Motor neuron (in vitro differentiated cells): ENCODE measurements around the gene AGRP. TPM values are rescaled to one million over a fixed set of nuclear protein-coding genes. Genes with fewer than 3 reads are reported as not detected.
A peak's percentile ranks its signal among the peaks of the same experiment; 100 is the strongest.

Source experiments
- ATAC-seq, 8 experiments: fragments of 200-7000 bp; cut with Tn5 transposase; replicated peaks in 6 of 8; 2 replicates each; pipeline ENCODE4 v1.8.0; 2021; ENCODE audit warnings: mild to moderate bottlenecking in 8 of 8, moderate library complexity in 8 of 8
- H3K27ac ChIP-seq, 2 donors: fragments of 250-450 bp; sonication (Bioruptor Pico); 2 replicates each; pipeline ENCODE4 v1.9.0; 2021; ENCODE audit warnings: antibody characterized with exemption in 2 of 2, mild to moderate bottlenecking in 2 of 2, moderate library complexity in 1 of 2
- H3K4me1 ChIP-seq, 2 donors: fragments of 250-450 bp; sonication (Bioruptor Pico); replicated peaks in 1 of 2; 2 replicates each; pipeline ENCODE4 v1.6.1; 2021; ENCODE audit warnings: antibody characterized with exemption in 2 of 2, mild to moderate bottlenecking in 2 of 2, moderate library complexity in 1 of 2
- H3K4me3 ChIP-seq, 5 donors: fragments of 250-450 bp; sonication (Bioruptor Pico); 2 replicates each; pipeline ENCODE4 v1.9.0; 2021; ENCODE audit warnings: antibody characterized with exemption in 5 of 5, mild to moderate bottlenecking in 5 of 5, moderate library complexity in 4 of 5
- WGBS, 10 experiments: fragments of 450-650 bp; shearing (Covaris generic); methylation state at CpG; one replicate each; pipeline ENCODE4 v1.0.0; 2022; 5-methylcytosine and 5-hydroxymethylcytosine counted together
- in situ Hi-C, 9 experiments: fragments of 400-800 bp; cut with MboI; loops; one replicate each; pipeline ENCODE4 v1.15.0; 2021; ENCODE audit warnings: low sequenced_read_pairs in 9 of 9, low pct_unique_long_range_greater_than_20kb in 2 of 9; ENCODE audit not compliant: unreplicated experiment in 9 of 9
- total RNA-seq, 8 experiments: library from RNA; unstranded; fragments of 300-600 nt; gene quantifications; 2 replicates each; pipeline versions ENCODE4 v1.2.3 to v1.2.4, GENCODE V29; 2022

Gene AGRP
- total RNA-seq, 8 experiments from 2014 or later: 0.27 to 0.81 (median 0.66) TPM; not detected in 5

- no peak for ATAC-seq
- no peak overlapping the region for H3K27ac ChIP-seq
- in situ Hi-C loops: no loop called here
- WGBS, 10 experiments: 87 to 92% methylated on average over 2 to 3 of the region's 6 CpGs; no CpG with 5 or more reads in 8 of the 10 experiments
- H3K4me3 ChIP-seq: no peak overlapping the region
- H3K4me1 ChIP-seq: no peaks in the 10 kb centered on the region
These were observed 28.5 kb downstream of the AGRP start for GRCh38 chr16:67454852-67455251.

- no peak for ATAC-seq
- H3K27ac ChIP-seq: no peak overlapping the region
- no peak overlapping the region for H3K4me3 ChIP-seq
- WGBS, 10 experiments: 40 to 95% (median 65%) methylated on average over 1 to 3 of the region's 5 CpGs; no CpG with 5 or more reads in 2 of the 10 experiments
- in situ Hi-C loops: no loop called here
- no peaks in the 10 kb centered on the region for H3K4me1 ChIP-seq
These were observed 29.2 kb downstream of the AGRP start for GRCh38 chr16:67454104-67454503.

- Histone ChIP-seq H3K4me1 (no peaks in the 10 kb centered on the region), H3K4me3 (no peak overlapping the region), H3K27ac (no peak overlapping the region)
- in situ Hi-C loops: no loop called here
- WGBS, 10 experiments: 0 to 100% (median 90%) methylated on average over 1 to 2 of the region's 2 CpGs; no CpG with 5 or more reads in 5 of the 10 experiments
- ATAC-seq: no peak
These were observed 31.5 kb downstream of the AGRP start for GRCh38 chr16:67451704-67452435.

- H3K27ac ChIP-seq: no peak overlapping the region
- H3K4me3 ChIP-seq: no peak overlapping the region
- in situ Hi-C loops: no loop called here
- no peaks in the 10 kb centered on the region for H3K4me1 ChIP-seq
- WGBS, 10 experiments: 50 to 90% (median 83%) methylated on average over 1 to 5 of the region's 12 CpGs; no CpG with 5 or more reads in 6 of the 10 experiments
- ATAC-seq: peak in 1 of 8 experiments; percentile 26
These were observed 32.2 kb downstream of the AGRP start for GRCh38 chr16:67451061-67451703.

- H3K4me3 ChIP-seq: no peak overlapping the region
- no peak for ATAC-seq
- no peak overlapping the region for H3K27ac ChIP-seq
- 56 to 100% (median 90%) methylated on average over 1 to 3 of the region's 3 CpGs; no CpG with 5 or more reads in 6 of the 10 experiments for WGBS, 10 experiments
- no peaks in the 10 kb centered on the region for H3K4me1 ChIP-seq
- in situ Hi-C loops: no loop called here
These were observed 33.6 kb downstream of the AGRP start for GRCh38 chr16:67449739-67450138.

- Histone ChIP-seq H3K4me1 (no peaks in the 10 kb centered on the region), H3K27ac (no peak overlapping the region), H3K4me3 (no peak overlapping the region)
- WGBS, 10 experiments: 71 to 100% (median 83%) methylated on average over 1 to 2 of the region's 2 CpGs; no CpG with 5 or more reads in 4 of the 10 experiments
- no peak for ATAC-seq
- in situ Hi-C loops: no loop called here
These were observed 34.0 kb downstream of the AGRP start for GRCh38 chr16:67449336-67449735.

- in situ Hi-C loops: no loop called here
- H3K27ac ChIP-seq: no peak overlapping the region
- no peak for ATAC-seq
- no peaks in the 10 kb centered on the region for H3K4me1 ChIP-seq
- no peak overlapping the region for H3K4me3 ChIP-seq
- WGBS, 10 experiments: 97% methylated on average over 5 of the region's 5 CpGs; no CpG with 5 or more reads in 9 of the 10 experiments
These were observed 34.8 kb downstream of the AGRP start for GRCh38 chr16:67448580-67448979.

GRCh38 chr16:67447508-67448076 lies 35.8 kb downstream of the AGRP start:
- in situ Hi-C loops: no loop called here
- H3K4me3 ChIP-seq: no peak overlapping the region
- peaks cover 0 to 5% of the 10 kb centered on the region in 2 donors for H3K4me1 ChIP-seq
- H3K27ac ChIP-seq: no peak overlapping the region
- WGBS, 10 experiments: 60 to 89% (median 80%) methylated on average over 1 to 3 of the region's 6 CpGs; no CpG with 5 or more reads in 6 of the 10 experiments
- ATAC-seq: peak in 3 of 8 experiments; percentile 61 to 84 (median 65)

- peaks cover 0 to 5% of the 10 kb centered on the region in 2 donors for H3K4me1 ChIP-seq
- 40 to 100% (median 89%) methylated on average over 1 to 6 of the region's 8 CpGs; no CpG with 5 or more reads in 2 of the 10 experiments for WGBS, 10 experiments
- no peak overlapping the region for H3K27ac ChIP-seq
- no peak overlapping the region for H3K4me3 ChIP-seq
- in situ Hi-C loops: no loop called here
- ATAC-seq: no peak
These were observed 36.3 kb downstream of the AGRP start for GRCh38 chr16:67446968-67447507.

- in situ Hi-C loops: no loop called here
- 100% methylated on average over 1 to 2 of the region's 12 CpGs; no CpG with 5 or more reads in 6 of the 10 experiments for WGBS, 10 experiments
These were observed 37.1 kb downstream of the AGRP start for GRCh38 chr16:67445913-67446907.

GRCh38 chr16:67445441-67445912 lies 37.9 kb downstream of the AGRP start:
- ATAC-seq: peak in 1 of 8 experiments; percentile 10
- WGBS, 10 experiments: 75 to 80% methylated on average over 1 of the region's 3 CpGs; no CpG with 5 or more reads in 8 of the 10 experiments
- Histone ChIP-seq H3K4me3 (no peak overlapping the region), H3K4me1 (peaks cover 0 to 5% of the 10 kb centered on the region in 2 donors), H3K27ac (no peak overlapping the region)
- in situ Hi-C loops: no loop called here

More at GRCh38 chr16:67445913-67446907, 37.1 kb downstream of the AGRP start:
- H3K27ac ChIP-seq: no peak overlapping the region
- ATAC-seq: no peak
- peaks cover 0 to 5% of the 10 kb centered on the region in 2 donors for H3K4me1 ChIP-seq
- no peak overlapping the region for H3K4me3 ChIP-seq

- 79 to 100% (median 100%) methylated on average over 1 to 4 of the region's 7 CpGs; no CpG with 5 or more reads in 3 of the 10 experiments for WGBS, 10 experiments
- H3K4me1 ChIP-seq: peaks cover 0 to 5% of the 10 kb centered on the region in 2 donors
These were observed 38.3 kb downstream of the AGRP start for GRCh38 chr16:67445126-67445426.

More at GRCh38 chr16:67445126-67445426, 38.3 kb downstream of the AGRP start:
- no peak for ATAC-seq
- in situ Hi-C loops: no loop called here
- Histone ChIP-seq H3K27ac (no peak overlapping the region), H3K4me3 (no peak overlapping the region)
